ENCODE results near the gene CYSTM1.

DNA sequence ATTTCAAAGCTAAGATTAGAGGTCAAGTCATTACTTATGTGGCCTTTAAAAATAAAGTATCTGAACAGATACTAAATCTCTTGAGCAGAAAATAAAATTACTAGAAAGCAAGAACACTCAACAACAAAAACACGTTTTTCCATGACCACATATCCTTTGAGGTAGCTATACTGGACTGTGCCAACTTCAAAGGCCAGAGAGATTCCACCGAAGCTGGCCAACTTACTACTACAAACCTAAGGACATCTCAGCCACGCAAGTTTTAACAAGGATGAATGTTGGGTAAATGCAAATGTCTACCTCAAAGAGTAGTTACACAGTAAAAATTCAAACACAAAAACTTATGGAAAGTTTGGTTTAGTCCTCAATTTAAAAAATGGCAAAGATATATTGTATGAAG is 109.0 kb downstream of the CYSTM1 start:
- TF ChIP-seq CTCF (conservative IDR thresholded peaks at IDR 0.05; ENCODE audit: low read depth, low read length) (no peak), EZH2 (IDR thresholded peaks at IDR 0.05; ENCODE audit: low read length, unreplicated experiment) (no peak), EZH2phosphoT487 (IDR thresholded peaks at IDR 0.05; ENCODE audit: borderline replicate concordance, low read length) (no peak)
